Activated CD8-positive, alpha-beta memory T cell treated with anti-CD3 and anti-CD28 coated beads for 4 hours (primary cell): Measurements from ENCODE around the gene MT3.
A peak's percentile ranks its signal among the peaks of the same experiment; 100 is the strongest.
"Not testable (repeated sequence)": the region's sequence is repeated elsewhere in the genome, so short reads cannot be mapped to it uniquely, and the experiment has no call there.

Experiments
- DNase-seq, 2 donors: peaks; one replicate each; pipeline ENCODE4 v3.0.0-alpha.2; 2020; ENCODE audit warnings: low read depth in 2 of 2

MT3 gene

GRCh38 chr16:56580391-56581048 lies 8.8 kb upstream of the MT3 start:
- no peak for DNase-seq

- DNase-seq = not testable (repeated sequence)
Observed at GRCh38 chr16:56582911-56583310, 6.4 kb upstream of the MT3 start.

DNA sequence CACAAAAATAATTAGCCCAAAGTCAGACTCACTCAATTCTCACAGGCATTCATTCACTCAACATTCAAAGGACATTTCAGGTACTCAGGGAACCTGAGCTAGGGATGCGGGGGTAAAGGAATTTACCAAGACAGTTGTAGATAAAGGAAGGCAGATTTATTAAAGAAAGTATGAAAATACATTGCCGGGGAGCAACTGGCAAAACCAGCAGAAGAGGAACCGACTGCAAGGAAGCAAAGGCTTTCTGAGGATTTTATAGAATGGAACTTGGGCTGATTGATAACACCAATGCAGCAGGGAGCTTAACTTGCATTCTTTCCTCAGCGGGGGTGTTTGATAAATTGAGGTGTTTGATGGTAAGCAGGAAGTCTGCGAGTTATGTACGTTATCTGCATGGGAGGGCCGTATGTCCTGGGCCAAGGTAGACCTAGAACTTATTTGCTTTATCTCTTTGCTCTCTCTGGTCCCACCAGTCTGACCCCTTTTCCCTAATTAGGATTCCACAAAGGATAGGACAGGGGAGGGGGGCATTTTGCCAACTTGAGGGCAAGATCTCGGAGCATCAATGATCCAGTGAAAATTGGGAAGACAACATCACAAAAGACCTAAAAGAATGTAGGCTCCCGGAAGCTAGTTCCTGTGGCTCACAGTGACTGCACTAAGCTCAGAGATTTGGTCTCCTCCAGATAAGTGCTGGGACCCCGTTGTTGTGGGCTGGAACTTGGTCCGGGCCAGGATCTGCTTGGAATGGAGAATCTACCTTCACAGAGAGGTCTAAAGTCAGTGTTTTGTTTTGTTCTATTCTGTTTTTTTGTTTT lies 5.8 kb upstream of the MT3 start:
- DNase-seq = no peak

- no peak for DNase-seq
Observed at GRCh38 chr16:56584276-56584675, 5.1 kb upstream of the MT3 start.

DNA sequence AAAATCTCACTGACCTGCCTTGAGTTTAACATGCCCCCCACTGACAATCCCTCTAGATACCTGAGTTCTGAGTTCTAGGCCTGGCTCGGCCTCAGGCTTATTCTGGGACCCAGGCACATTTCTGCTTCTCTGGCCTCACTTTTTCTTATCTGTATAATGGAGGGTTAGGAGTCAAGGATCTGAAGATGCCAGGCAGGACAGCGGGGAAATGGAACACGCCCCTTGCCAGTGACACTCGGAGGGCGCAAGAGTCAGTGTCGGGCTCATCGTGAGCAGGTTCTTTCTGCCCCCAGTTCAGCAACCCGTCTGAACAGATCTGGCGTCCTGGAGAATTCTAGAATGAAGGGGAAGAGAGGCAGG lies 567 bp upstream of the MT3 start:
- DNase-seq = no peak

DNA sequence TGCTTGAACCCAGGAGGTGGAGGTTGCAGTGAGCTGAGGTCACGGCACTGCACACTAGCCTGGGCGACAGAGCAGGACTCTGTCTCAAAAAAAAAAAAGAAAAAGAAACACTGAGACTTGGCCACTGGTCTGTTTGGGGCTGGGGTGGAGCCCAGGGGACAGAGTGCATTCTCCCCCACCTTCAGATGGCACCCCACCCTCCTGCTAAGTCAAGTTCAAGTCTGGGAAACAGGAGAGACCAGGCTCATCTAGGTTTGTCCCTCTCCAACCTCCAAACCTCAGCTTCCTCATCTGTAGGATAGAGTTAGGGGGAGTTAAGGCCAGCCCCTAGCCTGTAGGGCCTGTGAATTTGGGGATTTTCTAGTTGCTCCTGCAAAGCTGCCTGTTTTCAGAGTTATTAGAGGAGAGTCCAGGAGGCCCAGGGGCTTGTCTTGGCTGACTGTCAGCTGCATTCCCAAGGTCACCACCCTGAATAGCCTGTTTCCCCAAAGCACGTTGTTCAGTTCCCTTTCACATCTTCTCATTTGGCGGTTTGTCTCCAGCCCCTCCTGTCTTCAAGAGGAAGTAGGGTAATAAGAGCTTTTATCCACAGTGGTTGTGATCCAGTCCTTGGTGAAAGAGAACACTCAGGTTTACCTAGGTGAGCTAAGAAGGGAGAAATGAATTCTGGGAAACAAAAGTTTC lies 2.2 kb downstream of the MT3 start:
- DNase-seq = no peak

DNA sequence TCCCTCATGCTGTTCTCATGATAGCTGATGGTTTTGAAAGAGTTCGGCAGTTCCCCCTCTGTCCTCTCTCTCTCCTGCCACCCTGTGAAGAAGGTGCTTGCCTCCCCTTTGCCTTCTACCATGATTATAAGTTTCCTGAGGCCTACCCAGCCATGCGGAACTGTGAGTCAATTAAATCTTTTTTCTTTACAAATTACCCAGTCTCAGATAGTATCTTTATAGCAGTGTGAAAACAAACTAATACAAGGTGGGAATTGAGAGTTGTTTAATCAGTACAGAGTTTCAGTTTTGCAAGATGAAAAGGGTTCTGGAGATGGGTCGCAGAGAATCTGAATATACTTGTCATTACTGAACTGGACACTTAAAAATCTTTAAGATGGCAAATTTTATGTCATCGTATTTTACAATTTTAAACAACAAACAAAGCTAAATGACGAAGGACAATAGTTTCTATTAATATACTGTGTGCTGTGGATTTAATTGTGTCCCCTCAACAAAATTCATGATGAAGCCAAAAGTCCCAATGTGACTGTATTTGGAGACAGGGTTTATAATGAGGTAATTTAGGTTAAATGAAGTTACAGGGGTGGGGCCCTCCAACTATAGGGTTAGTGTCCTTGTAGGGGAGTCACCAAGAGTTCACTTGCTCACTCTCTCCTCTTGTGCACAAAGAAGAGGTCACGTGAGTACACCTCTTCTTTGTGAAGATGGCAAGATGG lies 4.4 kb downstream of the MT3 start:
- DNase-seq = no peak

GRCh38 chr16:56594292-56594619 lies 4.9 kb downstream of the MT3 start:
- no peak for DNase-seq

- no peak for DNase-seq
Observed at GRCh38 chr16:56600398-56600999, 11.2 kb downstream of the MT3 start.

GRCh38 chr16:56601325-56601724 lies 12.0 kb downstream of the MT3 start:
- no peak for DNase-seq

GRCh38 chr16:56603589-56603988 lies 14.3 kb downstream of the MT3 start:
- no peak for DNase-seq

- DNase-seq = no peak
Observed at GRCh38 chr16:56604966-56605365, 15.6 kb downstream of the MT3 start.

DNA sequence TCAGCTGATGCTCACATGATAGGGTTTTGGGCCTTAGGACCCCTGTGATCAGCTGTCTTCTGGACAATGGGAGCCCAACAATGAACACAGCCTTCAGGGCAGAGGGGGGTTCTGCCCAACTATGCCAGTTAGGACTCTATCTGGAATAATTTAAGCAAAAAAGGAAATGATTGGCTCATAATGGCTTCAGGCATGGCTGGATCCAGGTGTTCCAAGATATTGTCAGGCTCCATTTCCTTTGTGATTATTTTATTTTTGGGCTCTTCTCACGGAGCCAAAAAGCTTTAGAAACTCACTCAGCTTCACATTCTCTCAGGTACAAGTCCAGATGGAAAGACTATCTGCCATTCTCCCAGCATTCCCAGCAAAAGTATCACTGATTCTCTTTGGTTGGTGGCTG lies 16.1 kb downstream of the MT3 start:
- no peak for DNase-seq

GRCh38 chr16:56606071-56606475 lies 16.7 kb downstream of the MT3 start:
- no peak for DNase-seq

- no peak for DNase-seq
Observed at GRCh38 chr16:56606476-56607108, 17.3 kb downstream of the MT3 start.

DNA sequence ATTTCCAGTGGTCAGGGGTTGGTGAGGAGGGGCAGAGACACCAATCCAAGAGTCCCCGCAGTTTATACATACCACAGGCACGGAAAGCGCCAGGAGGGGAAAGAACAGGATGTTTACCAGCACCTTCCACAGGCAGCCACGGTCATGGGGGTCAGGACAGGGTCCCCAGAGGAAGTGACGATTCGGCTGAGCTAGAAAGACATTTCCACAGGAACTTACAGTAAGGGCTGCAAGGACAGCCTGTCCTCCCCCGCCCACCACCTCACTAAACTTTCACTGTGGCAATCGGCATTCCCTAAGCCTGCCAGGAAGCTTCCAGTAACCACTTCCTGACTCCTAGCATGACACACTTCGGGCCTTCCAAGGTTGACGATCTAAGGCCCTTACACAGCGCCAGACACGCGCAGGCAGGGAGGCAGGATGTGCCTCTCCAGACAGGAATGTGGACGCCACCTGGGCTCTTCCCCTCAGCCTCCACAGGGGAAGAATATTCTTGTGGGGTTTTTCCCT lies 17.8 kb downstream of the MT3 start:
- no peak for DNase-seq

GRCh38 chr16:56607675-56608042 lies 18.3 kb downstream of the MT3 start:
- DNase-seq = no peak

DNA sequence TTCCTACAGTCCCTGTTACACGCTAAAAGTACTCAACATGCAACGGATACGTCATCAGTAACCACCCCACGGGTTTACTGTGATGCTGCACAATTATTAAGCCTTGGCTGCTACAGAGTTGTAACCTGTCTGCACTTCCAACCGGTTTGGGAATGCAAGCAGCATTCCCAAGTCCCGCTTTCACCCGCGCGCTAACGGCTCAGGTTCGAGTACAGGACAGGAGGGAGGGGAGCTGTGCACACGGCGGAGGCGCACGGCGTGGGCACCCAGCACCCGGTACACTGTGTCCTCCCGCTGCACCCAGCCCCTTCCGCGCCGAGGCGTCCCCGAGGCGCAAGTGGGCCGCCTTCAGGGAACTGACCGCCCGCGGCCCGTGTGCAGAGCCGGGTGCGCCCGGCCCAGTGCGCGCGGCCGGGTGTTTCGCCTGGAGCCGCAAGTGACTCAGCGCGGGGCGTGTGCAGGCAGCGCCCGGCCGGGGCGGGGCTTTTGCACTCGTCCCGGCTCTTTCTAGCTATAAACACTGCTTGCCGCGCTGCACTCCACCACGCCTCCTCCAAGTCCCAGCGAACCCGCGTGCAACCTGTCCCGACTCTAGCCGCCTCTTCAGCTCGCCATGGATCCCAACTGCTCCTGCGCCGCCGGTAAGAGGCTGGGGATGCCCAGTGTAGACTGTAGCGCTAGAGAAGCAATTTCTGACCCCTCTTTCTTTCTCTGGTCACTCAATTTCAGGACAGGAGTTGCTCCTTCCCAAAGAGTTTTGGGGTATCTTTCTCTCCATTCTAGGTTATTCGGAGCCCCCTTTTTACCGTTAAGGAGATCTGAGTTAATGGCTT lies 18.9 kb downstream of the MT3 start, which contains the start of gene MT2A:
TSS of gene MT2A (plus strand) at position 542 of the 833 bp plus-strand sequence. CDS start at position 614, 72 bp downstream.
- peak; percentile 73 to 77 for DNase-seq

GRCh38 chr16:56608876-56609462 lies 19.6 kb downstream of the MT3 start:
- DNase-seq = no peak

GRCh38 chr16:56609463-56609921 lies 20.2 kb downstream of the MT3 start:
- peak; percentile 47 to 48 for DNase-seq
